GM12864 (cell line): ENCODE data around the gene MPP2.

Experiments used
- DNase-seq: peaks from one replicate; pipeline ENCODE4 v3.0.0-alpha.2; 2011; ENCODE audit warnings: low read depth
- H3K4me3 ChIP-seq: 2 replicates; pipeline ENCODE4 v1.5.1; 2011; ENCODE audit warnings: mild to moderate bottlenecking, low read depth, low read length, control low read depth
- CTCF ChIP-seq: IDR thresholded peaks from 2 replicates; pipeline ENCODE4 v1.5.1; 2011; ENCODE audit warnings: low read depth, mild to moderate bottlenecking, moderate library complexity, low read length, control low read depth, inconsistent platforms; ENCODE audit errors: missing control alignments

The MPP2 gene

GRCh38 chr17:43938838-43939182 lies 31.5 kb upstream of the MPP2 start:
- no peak overlapping the region for H3K4me3 ChIP-seq
- no peak for TF ChIP-seq CTCF
- no peak for DNase-seq

- no peak for TF ChIP-seq CTCF
- DNase-seq: no peak
- H3K4me3 ChIP-seq: no peak overlapping the region
Measured at GRCh38 chr17:43936434-43936833, 29.1 kb upstream of the MPP2 start.

- no peak for DNase-seq
- no peak for TF ChIP-seq CTCF
- H3K4me3 ChIP-seq: no peak overlapping the region
Measured at GRCh38 chr17:43935926-43936261, 28.6 kb upstream of the MPP2 start.

GRCh38 chr17:43935204-43935925 lies 28.0 kb upstream of the MPP2 start:
- no peak overlapping the region for H3K4me3 ChIP-seq
- no peak for DNase-seq
- no peak for TF ChIP-seq CTCF

GRCh38 chr17:43932923-43933322 lies 25.6 kb upstream of the MPP2 start:
- no peak for DNase-seq
- no peak overlapping the region for H3K4me3 ChIP-seq
- no peak for TF ChIP-seq CTCF

GRCh38 chr17:43932357-43932756 lies 25.0 kb upstream of the MPP2 start:
- no peak for TF ChIP-seq CTCF
- no peak overlapping the region for H3K4me3 ChIP-seq

GRCh38 chr17:43931062-43931571 lies 23.8 kb upstream of the MPP2 start:
- no peak for DNase-seq
- H3K4me3 ChIP-seq: no peak overlapping the region
- TF ChIP-seq CTCF: no peak

More at GRCh38 chr17:43932357-43932756, 25.0 kb upstream of the MPP2 start:
- no peak for DNase-seq
